ENCODE results near the gene DLGAP1. TPM values are rescaled to one million over a fixed set of nuclear protein-coding genes. Genes with fewer than 3 reads are reported as not detected.

Gene DLGAP1
- total and polyA plus RNA-seq, 3 donors from 2014 or later: 18.6 to 93.8 (median 69.1) TPM

DNA sequence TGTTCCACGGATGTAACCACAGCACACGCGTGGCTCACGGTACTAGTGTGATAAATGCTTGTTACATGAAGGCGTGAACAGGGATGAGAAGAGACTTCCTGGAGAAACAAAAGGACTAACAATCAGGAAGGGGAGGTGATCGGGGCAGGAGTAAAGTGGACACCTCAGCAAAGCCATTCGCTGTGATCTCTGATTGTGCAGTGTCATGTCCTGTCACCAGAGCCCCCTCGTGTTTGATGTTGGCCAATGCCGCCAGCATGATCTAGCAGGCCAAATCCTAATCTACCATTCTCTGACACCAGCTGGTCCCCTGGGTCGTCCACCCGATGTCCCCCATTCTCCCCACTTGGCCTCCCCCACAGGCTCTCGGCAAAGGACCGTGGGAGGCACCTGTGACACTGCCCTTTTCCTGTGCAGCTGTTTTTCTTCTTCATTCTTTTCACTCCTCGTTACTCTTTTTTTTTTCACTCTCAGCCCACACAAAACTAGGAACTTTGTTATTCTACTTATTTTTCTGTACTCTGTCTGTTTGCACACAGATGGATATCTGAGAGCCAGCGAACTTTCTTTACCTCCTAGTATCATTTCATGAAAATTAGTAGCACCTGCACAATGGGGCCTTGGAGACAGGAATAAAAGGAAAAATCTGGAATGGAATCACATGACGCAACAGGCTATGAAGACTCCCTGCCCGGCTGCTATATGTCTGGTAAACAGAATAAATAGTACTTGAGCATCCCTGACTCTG lies 858.3 kb downstream of the DLGAP1 start:
- peak; percentile 86 for DNase-seq
- H3K36me3 ChIP-seq (ENCODE audit: low read depth, missing control alignments): no peaks in the 10 kb centered on the region
- H3K4me3 ChIP-seq: no peak overlapping the region
- TF ChIP-seq CTCF (IDR thresholded peaks at IDR 0.05) (peak in 1 of 3 experiments; percentile 4), POLR2A (IDR thresholded peaks at IDR 0.05) (no peak)
- H3K4me1 ChIP-seq: peaks cover 50% of the 10 kb centered on the region
- no peaks in the 10 kb centered on the region for H3K9me3 ChIP-seq
- 46 to 57% methylated on average over 17 of the region's 17 CpGs for WGBS, 2 donors
- intact Hi-C loops (cut with DNase I; ENCODE audit: low total_unique reads): loop anchor here (5.0 kb wide), 1 partner anchor 145 kb away; the partner anchor contains the start of gene TGIF1
- peak overlapping the region; percentile 96 for H3K27ac ChIP-seq
- H3K27me3 ChIP-seq: no peaks in the 10 kb centered on the region

GRCh38 chr18:3596324-3596636 lies 858.8 kb downstream of the DLGAP1 start:
- 38 to 43% methylated on average over 3 of the region's 3 CpGs for WGBS, 2 donors

GRCh38 chr18:3595369-3596273 lies 859.5 kb downstream of the DLGAP1 start:
- Histone ChIP-seq H3K4me3 (peak overlapping the region in 1 of 2 donors; percentile 67), H3K27me3 (no peaks in the 10 kb centered on the region), H3K27ac (peak overlapping the region; percentile 96), H3K4me1 (peaks cover 50% of the 10 kb centered on the region), H3K36me3 (ENCODE audit: low read depth, missing control alignments) (no peaks in the 10 kb centered on the region), H3K9me3 (no peaks in the 10 kb centered on the region)
- 50 to 70% methylated on average over 7 of the region's 7 CpGs for WGBS, 2 donors
- no peak for DNase-seq
- TF ChIP-seq CTCF (IDR thresholded peaks at IDR 0.05): no peak
- no peak for TF ChIP-seq POLR2A (IDR thresholded peaks at IDR 0.05)
- intact Hi-C loops (cut with DNase I; ENCODE audit: low total_unique reads): loop anchor here (5.0 kb wide), 1 partner anchor 143 kb away; the partner anchor contains the start of gene TGIF1

More at GRCh38 chr18:3596324-3596636, 858.8 kb downstream of the DLGAP1 start:
- no peak for DNase-seq
- H3K36me3 ChIP-seq (ENCODE audit: low read depth, missing control alignments): no peaks in the 10 kb centered on the region
- TF ChIP-seq CTCF (IDR thresholded peaks at IDR 0.05) (no peak), POLR2A (IDR thresholded peaks at IDR 0.05) (no peak)
- H3K27me3 ChIP-seq: no peaks in the 10 kb centered on the region
- H3K9me3 ChIP-seq: no peaks in the 10 kb centered on the region
- intact Hi-C loops (cut with DNase I; ENCODE audit: low total_unique reads): loop anchor here (5.0 kb wide), 1 partner anchor 144 kb away; the partner anchor contains the start of gene TGIF1
- H3K4me1 ChIP-seq: peaks cover 50% of the 10 kb centered on the region
- H3K27ac ChIP-seq: peak overlapping the region; percentile 96
- no peak overlapping the region for H3K4me3 ChIP-seq

DNA sequence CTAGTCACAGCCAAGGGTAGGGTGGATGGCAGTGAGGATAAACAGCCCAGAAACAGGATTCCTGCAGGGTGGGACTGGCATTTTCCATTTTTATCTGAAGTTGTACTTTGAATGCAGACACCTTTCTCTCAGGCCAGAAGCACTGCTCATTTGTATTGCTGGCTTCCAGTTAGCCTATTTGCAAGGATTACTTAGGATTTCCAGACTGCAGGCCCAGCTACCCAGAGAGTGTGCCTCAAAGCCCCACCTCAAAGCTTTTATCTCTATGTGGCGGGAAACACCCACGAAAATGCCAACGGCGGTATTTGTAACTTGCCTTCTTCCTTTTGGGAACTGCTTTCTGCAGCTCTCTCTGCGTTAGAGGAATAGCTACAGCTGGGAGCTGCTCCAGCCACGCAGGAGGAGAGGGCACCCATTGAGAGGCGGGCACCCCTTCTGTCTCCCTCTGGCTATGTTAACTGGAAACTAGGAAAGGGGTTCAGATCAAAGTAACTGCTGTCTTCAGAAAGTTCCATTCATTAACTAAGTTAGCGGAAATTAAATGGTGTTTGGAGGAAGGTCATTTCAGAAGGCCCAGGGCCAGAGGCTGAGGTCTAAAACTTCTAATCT lies 860.2 kb downstream of the DLGAP1 start:
- H3K9me3 ChIP-seq: no peaks in the 10 kb centered on the region
- intact Hi-C loops (cut with DNase I; ENCODE audit: low total_unique reads): loop anchor here (5.0 kb wide), 1 partner anchor 143 kb away; the partner anchor contains the start of gene TGIF1
- H3K27ac ChIP-seq: peak overlapping the region; percentile 96
- peak overlapping the region; percentile 46 to 67 for H3K4me3 ChIP-seq
- no peak for TF ChIP-seq POLR2A (IDR thresholded peaks at IDR 0.05)
- no peak for TF ChIP-seq CTCF (IDR thresholded peaks at IDR 0.05)
- H3K4me1 ChIP-seq: peaks cover 50% of the 10 kb centered on the region
- WGBS, 2 donors: 18 to 31% methylated on average over 8 of the region's 8 CpGs
- no peaks in the 10 kb centered on the region for H3K36me3 ChIP-seq (ENCODE audit: low read depth, missing control alignments)
- DNase-seq: peak; percentile 59
- H3K27me3 ChIP-seq: no peaks in the 10 kb centered on the region

All from testis (tissue), 3 donors.